GM12865 (cell line): ENCODE data around the gene TLCD4.

ENCODE experiments used
- DNase-seq: peaks from one replicate; pipeline ENCODE4 v3.0.0; 2010; ENCODE audit warnings: low read depth
- H3K4me3 ChIP-seq: 2 replicates; pipeline ENCODE4 v1.5.1; 2011; ENCODE audit warnings: mild to moderate bottlenecking, low read depth, low read length, control low read depth
- TF ChIP-seq, protein P1 (sequence below): IDR thresholded peaks from 2 replicates; pipeline ENCODE4 v1.5.1; 2011; ENCODE audit warnings: low read length, control low read depth, low read depth, inconsistent platforms; ENCODE audit not compliant: insufficient read depth; ENCODE audit errors: missing control alignments

TLCD4 gene

DNA sequence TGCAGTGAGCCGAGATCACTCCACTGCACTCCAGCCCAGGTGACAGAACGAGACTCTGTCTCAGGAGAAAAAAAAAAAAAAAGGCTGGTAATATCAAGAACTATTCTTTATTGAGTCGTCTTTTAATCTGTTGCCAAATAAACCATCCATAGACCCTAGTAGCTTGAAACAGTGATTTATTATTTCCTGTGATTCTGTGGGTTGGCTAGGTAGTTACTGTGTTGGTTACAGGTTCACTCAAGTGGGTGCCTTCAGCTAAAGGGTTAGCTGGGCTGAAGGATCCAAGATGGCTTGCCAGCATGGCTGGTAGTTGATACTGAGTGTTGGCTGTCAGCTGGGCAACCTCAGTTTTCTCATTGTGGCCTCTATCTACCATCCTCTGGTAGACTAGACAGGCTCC, 9.2 kb downstream of the TLCD4 start:
- TF ChIP-seq, protein P1, sequence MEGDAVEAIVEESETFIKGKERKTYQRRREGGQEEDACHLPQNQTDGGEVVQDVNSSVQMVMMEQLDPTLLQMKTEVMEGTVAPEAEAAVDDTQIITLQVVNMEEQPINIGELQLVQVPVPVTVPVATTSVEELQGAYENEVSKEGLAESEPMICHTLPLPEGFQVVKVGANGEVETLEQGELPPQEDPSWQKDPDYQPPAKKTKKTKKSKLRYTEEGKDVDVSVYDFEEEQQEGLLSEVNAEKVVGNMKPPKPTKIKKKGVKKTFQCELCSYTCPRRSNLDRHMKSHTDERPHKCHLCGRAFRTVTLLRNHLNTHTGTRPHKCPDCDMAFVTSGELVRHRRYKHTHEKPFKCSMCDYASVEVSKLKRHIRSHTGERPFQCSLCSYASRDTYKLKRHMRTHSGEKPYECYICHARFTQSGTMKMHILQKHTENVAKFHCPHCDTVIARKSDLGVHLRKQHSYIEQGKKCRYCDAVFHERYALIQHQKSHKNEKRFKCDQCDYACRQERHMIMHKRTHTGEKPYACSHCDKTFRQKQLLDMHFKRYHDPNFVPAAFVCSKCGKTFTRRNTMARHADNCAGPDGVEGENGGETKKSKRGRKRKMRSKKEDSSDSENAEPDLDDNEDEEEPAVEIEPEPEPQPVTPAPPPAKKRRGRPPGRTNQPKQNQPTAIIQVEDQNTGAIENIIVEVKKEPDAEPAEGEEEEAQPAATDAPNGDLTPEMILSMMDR, result no peak
- DNase-seq, result no peak
- H3K4me3 ChIP-seq, result no peak overlapping the region

DNA sequence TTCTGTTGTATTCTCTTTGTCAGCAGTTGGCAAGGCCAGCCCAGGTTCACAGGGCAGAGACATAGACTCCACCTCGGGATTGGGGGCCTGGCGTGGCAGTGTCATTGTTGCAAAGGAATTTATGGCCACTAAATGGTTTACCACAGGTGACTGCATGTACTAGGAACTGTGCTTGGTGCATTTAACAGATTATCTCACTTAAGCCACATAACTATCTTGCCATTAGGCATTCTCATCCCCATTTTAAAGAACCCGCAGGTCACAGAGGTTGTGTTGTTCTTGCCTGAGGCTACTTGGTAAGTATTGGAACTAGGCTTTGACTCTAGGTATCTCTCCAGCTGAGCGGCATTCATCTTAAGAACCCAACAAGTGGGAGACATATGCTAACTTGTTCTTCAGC, 9.7 kb downstream of the TLCD4 start:
- H3K4me3 ChIP-seq, result no peak overlapping the region
- DNase-seq, result no peak
- TF ChIP-seq, protein P1, result no peak

DNA sequence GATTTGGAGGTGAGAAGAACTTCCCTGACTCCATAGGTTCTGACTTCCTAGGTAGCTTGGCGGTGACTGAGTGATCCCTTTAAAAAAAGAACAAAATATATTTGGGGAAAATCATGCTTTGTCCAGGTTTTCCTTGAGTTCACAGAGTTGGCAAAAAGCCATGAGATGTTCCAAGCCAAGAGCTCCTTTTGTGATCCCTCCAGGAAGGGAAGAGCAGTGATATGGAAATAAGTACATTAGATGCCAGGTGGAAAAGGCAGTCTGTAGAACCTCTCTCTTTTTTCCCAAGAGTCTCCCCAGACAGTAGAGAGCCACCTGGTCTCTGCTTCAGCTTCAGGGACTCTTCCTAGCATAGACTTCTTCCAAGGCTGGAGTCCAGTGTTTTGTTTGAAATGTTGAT, 10.2 kb downstream of the TLCD4 start:
- TF ChIP-seq, protein P1, result no peak

DNA sequence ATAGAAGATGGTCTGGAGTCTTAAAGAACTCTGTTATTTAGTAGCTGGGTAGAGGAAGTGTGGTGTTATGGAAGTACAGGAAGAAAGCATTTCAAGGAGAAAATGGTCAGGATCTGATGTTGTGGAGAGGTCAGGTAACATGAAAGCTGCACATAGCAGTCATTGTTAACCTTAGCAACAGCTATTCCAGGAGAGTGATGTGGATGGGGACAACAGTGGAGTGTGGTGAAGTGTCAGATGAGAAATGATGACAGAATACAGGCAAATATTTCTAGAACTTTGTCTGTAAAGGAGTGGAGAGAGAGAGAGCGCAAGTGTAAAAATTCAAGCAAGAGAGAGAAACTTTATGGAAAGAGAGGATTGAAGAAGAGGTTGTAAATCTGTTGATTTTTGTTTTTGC, 15.6 kb downstream of the TLCD4 start:
- H3K4me3 ChIP-seq, result no peak overlapping the region
- TF ChIP-seq, protein P1, result no peak
- no peak for DNase-seq

More for the DNA sequence above, 10.2 kb downstream of the TLCD4 start:
- no peak for DNase-seq
- H3K4me3 ChIP-seq, result no peak overlapping the region

DNA sequence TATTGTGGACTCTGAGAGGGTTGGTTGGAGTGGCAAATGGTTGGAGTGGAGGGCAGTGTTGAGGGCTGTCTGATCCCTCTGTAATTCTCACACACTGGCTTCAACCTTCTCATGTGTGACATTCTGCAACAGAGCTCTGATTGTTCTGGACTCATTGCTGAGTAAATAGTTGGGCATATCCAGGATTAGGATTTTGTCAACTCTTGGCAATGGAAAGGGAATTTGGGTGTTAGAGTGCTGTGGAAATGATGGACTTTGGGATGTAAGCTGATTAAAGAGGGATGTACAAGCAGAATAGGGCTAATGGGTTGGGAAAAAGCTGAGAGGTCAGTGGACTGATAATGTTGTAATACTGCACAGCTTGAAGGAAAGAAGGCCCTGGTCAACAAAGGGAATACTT, 16.5 kb downstream of the TLCD4 start:
- H3K4me3 ChIP-seq, result no peak overlapping the region
- TF ChIP-seq, protein P1, result no peak
- DNase-seq, result no peak

DNA sequence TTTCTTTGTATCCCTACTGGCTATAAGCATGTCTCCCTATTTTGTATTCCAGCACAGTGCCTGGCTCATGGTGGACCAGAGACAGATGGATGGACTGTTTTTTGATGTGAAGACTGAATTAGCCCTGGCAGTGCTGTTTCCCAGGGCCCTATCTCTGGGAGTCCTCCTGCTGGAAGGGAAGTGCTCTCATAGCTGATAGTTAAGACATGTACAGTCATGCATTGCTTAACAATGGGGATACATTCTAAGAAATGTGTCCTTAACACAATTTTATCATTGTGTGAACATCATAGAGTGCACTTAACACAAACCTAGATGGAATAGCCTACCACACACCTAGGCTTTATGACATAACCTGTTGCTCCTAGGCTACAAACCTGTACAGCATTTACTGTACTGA, 21.1 kb downstream of the TLCD4 start:
- TF ChIP-seq, protein P1, result no peak
- no peak for DNase-seq
- H3K4me3 ChIP-seq, result no peak overlapping the region

DNA sequence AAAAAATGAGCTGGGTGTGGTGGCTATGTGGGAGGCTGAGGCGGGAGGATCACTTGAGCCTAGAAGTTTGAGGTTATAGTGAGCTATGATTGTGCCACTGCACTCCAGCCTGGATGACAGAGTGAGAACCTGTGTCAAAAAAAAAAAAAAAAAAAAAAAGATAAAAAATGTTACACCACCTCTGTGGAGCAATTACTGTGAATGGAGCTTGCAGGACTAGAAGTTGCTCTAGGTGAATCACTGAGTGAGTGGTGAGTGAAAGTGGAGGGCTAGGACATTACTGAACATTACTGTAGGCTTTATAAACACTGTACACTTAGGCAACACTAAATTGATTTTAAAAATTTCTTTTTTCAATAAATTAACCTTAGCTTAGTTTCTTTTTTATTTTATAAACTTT, 21.9 kb downstream of the TLCD4 start:
- no peak overlapping the region for H3K4me3 ChIP-seq

More for the DNA sequence above, 21.9 kb downstream of the TLCD4 start:
- TF ChIP-seq, protein P1, result no peak
- DNase-seq, result no peak
